C4-2B (cell line): ENCODE data around the gene IRX4.

Experiments
- H3K27ac ChIP-seq: fragments of 450-650 bp; 2 replicates; pipeline ENCODE4 v1.5.1; 2017
- ZFX ChIP-seq: fragments of 450-650 bp; IDR thresholded peaks from 2 replicates; pipeline ENCODE4 v1.6.1; 2017
- TF ChIP-seq, protein P1 (sequence below): fragments of 450-650 bp; conservative IDR thresholded peaks from 2 replicates; pipeline ENCODE4 v1.5.1; 2017; ENCODE audit warnings: mild to moderate bottlenecking

Gene IRX4

GRCh38 chr5:1918488-1919208, 35.9 kb upstream of the IRX4 start:
- TF ChIP-seq, protein P1, sequence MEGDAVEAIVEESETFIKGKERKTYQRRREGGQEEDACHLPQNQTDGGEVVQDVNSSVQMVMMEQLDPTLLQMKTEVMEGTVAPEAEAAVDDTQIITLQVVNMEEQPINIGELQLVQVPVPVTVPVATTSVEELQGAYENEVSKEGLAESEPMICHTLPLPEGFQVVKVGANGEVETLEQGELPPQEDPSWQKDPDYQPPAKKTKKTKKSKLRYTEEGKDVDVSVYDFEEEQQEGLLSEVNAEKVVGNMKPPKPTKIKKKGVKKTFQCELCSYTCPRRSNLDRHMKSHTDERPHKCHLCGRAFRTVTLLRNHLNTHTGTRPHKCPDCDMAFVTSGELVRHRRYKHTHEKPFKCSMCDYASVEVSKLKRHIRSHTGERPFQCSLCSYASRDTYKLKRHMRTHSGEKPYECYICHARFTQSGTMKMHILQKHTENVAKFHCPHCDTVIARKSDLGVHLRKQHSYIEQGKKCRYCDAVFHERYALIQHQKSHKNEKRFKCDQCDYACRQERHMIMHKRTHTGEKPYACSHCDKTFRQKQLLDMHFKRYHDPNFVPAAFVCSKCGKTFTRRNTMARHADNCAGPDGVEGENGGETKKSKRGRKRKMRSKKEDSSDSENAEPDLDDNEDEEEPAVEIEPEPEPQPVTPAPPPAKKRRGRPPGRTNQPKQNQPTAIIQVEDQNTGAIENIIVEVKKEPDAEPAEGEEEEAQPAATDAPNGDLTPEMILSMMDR, result no peak
- TF ChIP-seq ZFX, result no peak
- H3K27ac ChIP-seq, result no peak overlapping the region

DNA sequence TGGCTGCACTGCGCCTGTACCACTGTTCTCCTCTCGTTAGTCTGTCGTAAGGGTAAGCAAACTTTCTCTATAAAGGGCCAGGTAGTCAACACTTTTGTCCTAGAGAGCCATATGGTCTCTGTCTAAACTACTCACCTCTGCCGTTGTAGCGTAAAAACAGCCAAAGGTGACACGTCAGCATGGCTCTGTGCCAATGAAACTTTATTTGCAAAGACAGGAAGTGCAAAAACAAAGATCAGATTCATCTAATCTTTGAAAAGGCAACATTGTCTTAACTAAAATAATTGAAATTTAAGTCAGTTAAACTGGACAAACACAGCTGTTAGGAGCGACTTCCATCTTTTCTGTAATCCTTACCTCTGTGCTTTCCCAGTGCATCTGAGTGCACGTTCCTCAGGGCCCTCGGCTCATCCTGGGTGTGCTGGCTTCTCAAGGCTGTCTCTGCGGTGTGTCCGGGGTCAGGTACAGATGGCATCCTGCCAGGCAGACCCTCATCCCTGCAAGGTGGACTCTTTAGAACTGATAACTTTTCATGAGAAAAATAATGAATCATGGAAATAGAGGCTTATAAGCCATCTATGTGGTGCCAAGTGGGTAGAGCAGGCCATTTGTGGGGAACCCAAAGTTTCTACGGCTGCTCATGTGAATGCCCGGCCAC, 35.2 kb upstream of the IRX4 start:
- TF ChIP-seq ZFX, result no peak
- TF ChIP-seq, protein P1, result no peak
- H3K27ac ChIP-seq, result no peak overlapping the region

GRCh38 chr5:1916041-1917001, 33.6 kb upstream of the IRX4 start:
- TF ChIP-seq, protein P1, result no peak
- no peak for TF ChIP-seq ZFX
- no peak overlapping the region for H3K27ac ChIP-seq

DNA sequence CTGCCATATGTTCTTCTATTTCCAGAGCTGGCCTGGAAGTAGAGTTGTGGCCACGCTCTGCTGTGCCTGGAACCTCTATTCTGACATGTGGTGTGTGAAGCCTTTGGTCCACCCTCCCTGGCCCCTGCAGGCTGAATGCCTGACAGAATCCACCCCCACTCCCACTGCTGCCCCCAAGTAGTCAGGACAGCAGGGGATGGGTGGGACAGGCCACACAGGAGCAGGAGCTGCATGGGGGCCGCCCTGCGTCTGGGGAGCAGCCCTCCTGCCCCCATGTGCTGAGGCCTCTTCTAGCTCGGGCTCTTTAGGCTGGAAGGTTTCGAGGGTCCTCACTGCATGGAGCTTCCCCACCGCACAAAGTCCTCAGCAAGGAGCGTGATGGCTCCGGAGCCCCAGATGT, 32.6 kb upstream of the IRX4 start:
- no peak for TF ChIP-seq ZFX
- TF ChIP-seq, protein P1, result no peak
- no peak overlapping the region for H3K27ac ChIP-seq

DNA sequence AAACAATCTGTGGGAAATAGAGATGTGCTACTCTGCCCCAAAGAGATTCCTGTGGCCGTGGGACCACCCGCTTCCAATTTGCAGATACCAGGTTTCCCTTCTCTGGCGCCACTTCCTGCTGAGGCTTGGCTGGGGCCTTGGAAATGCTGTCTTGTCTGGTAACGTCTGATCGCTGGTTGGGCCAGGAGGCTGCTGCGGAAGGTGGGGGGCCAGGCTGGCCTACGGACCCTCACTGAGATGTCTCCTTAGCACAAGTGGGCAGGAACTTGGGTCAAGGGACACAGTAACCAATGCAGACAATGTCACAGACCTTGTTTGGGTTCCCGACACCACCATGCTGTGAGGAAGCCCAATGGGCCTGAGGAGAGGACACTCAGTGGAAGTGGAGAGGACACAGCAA, 31.7 kb upstream of the IRX4 start:
- TF ChIP-seq, protein P1, result no peak
- TF ChIP-seq ZFX, result no peak
- no peak overlapping the region for H3K27ac ChIP-seq

DNA sequence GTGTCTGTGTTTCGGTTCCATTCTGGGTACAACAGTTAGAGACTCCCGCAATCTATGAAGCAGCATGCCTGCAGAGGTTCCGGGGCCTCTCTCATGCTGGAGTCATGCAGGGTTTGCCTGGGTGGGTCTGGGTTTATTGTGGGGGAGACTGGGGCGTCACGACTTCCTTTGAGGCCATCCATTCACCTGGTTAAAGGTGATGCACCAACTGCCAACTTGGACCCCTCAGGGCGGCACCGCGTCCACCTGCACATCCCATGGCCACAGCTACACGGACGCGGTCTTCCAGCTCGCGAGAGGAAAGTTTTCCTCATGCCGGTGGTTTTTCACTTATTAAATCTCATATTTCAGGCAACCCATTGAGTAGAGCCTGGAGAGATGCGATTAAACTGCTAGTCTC, 30.9 kb upstream of the IRX4 start:
- TF ChIP-seq ZFX, result no peak
- TF ChIP-seq, protein P1, result no peak

More for the DNA sequence above, 30.9 kb upstream of the IRX4 start:
- no peak overlapping the region for H3K27ac ChIP-seq
